ENCODE measurements around the gene AFM.

Gene AFM

GRCh38 chr4:73451404-73451803 is 30.1 kb upstream of the AFM start:
- no peak for DNase-seq (ENCODE audit: low read depth)
- H3K4me3 ChIP-seq (ENCODE audit: low read depth, low read length), result no peak overlapping the region
- TF ChIP-seq MAX (IDR thresholded peaks at IDR 0.05; ENCODE audit: low read depth, low read length) (no peak), CTCF (IDR thresholded peaks at IDR 0.05; ENCODE audit: low read depth, low read length) (no peak), MYC (IDR thresholded peaks at IDR 0.05; ENCODE audit: low read depth, low read length) (no peak), POLR2A (IDR thresholded peaks at IDR 0.05; ENCODE audit: extremely low read depth, insufficient read length) (no peak)

- no peak for TF ChIP-seq POLR2A (IDR thresholded peaks at IDR 0.05; ENCODE audit: extremely low read depth, insufficient read length)
- no peak for TF ChIP-seq CTCF (IDR thresholded peaks at IDR 0.05; ENCODE audit: low read depth, low read length)
- no peak for TF ChIP-seq MYC (IDR thresholded peaks at IDR 0.05; ENCODE audit: low read depth, low read length)
- TF ChIP-seq MAX (IDR thresholded peaks at IDR 0.05; ENCODE audit: low read depth, low read length), result no peak
- no peak overlapping the region for H3K4me3 ChIP-seq (ENCODE audit: low read depth, low read length)
- no peak for DNase-seq (ENCODE audit: low read depth)
Observed at GRCh38 chr4:73451981-73452747, 29.4 kb upstream of the AFM start.

GRCh38 chr4:73452953-73453700 is 28.4 kb upstream of the AFM start:
- DNase-seq (ENCODE audit: low read depth), result no peak
- no peak overlapping the region for H3K4me3 ChIP-seq (ENCODE audit: low read depth, low read length)
- TF ChIP-seq POLR2A (IDR thresholded peaks at IDR 0.05; ENCODE audit: extremely low read depth, insufficient read length) (no peak), MYC (IDR thresholded peaks at IDR 0.05; ENCODE audit: low read depth, low read length) (no peak), CTCF (IDR thresholded peaks at IDR 0.05; ENCODE audit: low read depth, low read length) (no peak), MAX (IDR thresholded peaks at IDR 0.05; ENCODE audit: low read depth, low read length) (no peak)

GRCh38 chr4:73453701-73454005 is 27.9 kb upstream of the AFM start:
- DNase-seq (ENCODE audit: low read depth), result no peak
- no peak overlapping the region for H3K4me3 ChIP-seq (ENCODE audit: low read depth, low read length)
- TF ChIP-seq MYC (IDR thresholded peaks at IDR 0.05; ENCODE audit: low read depth, low read length) (no peak), CTCF (IDR thresholded peaks at IDR 0.05; ENCODE audit: low read depth, low read length) (no peak), MAX (IDR thresholded peaks at IDR 0.05; ENCODE audit: low read depth, low read length) (no peak), POLR2A (IDR thresholded peaks at IDR 0.05; ENCODE audit: extremely low read depth, insufficient read length) (no peak)

GRCh38 chr4:73454920-73455319 is 26.6 kb upstream of the AFM start:
- DNase-seq (ENCODE audit: low read depth), result no peak
- TF ChIP-seq CTCF (IDR thresholded peaks at IDR 0.05; ENCODE audit: low read depth, low read length) (no peak), MYC (IDR thresholded peaks at IDR 0.05; ENCODE audit: low read depth, low read length) (no peak), MAX (IDR thresholded peaks at IDR 0.05; ENCODE audit: low read depth, low read length) (no peak), POLR2A (IDR thresholded peaks at IDR 0.05; ENCODE audit: extremely low read depth, insufficient read length) (no peak)
- H3K4me3 ChIP-seq (ENCODE audit: low read depth, low read length), result no peak overlapping the region

Data from NB4 (cell line).